ENCODE data around the gene VPS36.

VPS36 gene

DNA sequence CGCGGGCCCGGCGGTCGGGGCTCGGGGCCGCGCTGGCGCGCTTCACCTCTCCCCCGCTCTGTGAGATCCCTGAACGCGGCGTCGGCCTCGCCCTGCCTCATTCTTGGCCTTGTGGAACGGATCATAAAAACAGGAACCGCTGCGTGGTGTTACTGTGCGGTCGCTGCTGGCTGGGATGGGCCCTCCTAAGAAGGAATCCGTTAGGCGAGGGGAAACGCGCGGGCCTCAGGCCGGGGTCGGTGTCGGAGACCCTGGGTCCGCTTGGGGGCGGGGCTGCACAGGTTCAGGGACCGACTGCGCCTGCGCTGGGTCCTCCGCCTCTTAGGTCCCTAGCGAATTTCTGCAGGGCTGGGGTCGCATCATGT, 5.2 kb upstream of the VPS36 start:
- WGBS: under 1% methylated on average over 37 of the region's 37 CpGs

DNA sequence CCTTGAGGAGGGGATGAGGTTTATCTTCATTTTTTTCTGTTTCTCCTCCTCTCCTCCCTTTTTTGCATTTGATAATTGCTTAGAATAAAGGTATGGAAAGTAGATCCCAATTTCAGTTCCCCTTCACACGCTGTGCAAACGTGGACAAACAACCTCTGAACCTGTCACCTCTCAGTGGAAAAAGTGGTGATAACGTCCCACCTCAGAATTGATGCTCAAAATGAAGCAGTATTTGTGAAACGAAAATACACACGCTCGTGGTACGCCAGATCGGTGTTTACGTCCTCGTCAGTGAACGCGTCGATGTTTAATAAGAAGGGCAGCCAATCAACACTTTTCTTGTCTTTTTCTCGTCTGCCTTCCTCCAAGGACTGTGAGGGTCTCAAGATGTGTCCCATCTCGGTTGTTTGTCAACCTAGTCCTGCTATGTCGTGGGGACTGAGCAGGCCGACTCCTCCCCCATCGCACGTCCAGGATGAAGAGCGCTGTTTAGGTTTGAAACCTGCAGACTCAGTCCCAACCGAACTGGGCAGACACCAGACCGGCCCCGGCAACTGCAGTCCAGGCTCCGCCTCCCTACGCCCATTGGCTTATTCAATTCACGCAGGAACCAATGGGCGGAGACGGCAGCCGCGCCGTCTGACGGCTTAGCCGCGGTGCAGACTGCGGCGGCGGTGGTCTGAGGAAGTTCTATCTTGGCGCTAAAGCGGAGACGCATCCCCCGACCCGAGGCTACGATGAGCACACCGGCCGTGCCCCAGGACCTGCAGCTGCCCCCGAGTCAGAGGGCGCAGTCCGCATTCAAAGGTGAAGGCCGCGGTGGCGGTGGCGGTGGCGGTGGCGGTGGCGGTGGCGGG, 4.6 kb upstream of the VPS36 start, which contains the start of gene CKAP2:
CKAP2 (plus strand) TSS at position 659 of the 857 bp plus-strand sequence; CDS start at position 738, 79 bp downstream.
- Histone ChIP-seq H3K4me1 (ENCODE audit: insufficient read depth, low read length) (peaks cover 7% of the 10 kb centered on the region), H3K4me3 (ENCODE audit: low read length) (peak within 1 kb of the TSS; percentile 76), H3K36me3 (ENCODE audit: insufficient read depth, low read length) (peaks cover 34% of the 10 kb centered on the region), H3K9ac (ENCODE audit: low read depth, low read length) (peak within 1 kb of the TSS; percentile 92), H3K27ac (ENCODE audit: low read depth, low read length) (peak within 1 kb of the TSS; percentile 81), H3K27me3 (ENCODE audit: insufficient read depth, low read length) (no peaks in the 10 kb centered on the region), H3K9me3 (ENCODE audit: insufficient read depth, low read depth, low read length) (no peaks in the 10 kb centered on the region)
- WGBS: under 1% methylated on average over 56 of the region's 56 CpGs

More for the DNA sequence above, 5.2 kb upstream of the VPS36 start:
- Histone ChIP-seq H3K27me3 (ENCODE audit: insufficient read depth, low read length) (no peaks in the 10 kb centered on the region), H3K4me3 (ENCODE audit: low read length) (peak overlapping the region; percentile 76), H3K4me1 (ENCODE audit: insufficient read depth, low read length) (peaks cover 7% of the 10 kb centered on the region), H3K36me3 (ENCODE audit: insufficient read depth, low read length) (peaks cover 40% of the 10 kb centered on the region), H3K27ac (ENCODE audit: low read depth, low read length) (peak overlapping the region; percentile 81; the same call in 1 of the 2 replicates), H3K9ac (ENCODE audit: low read depth, low read length) (peak overlapping the region; percentile 92), H3K9me3 (ENCODE audit: insufficient read depth, low read depth, low read length) (no peaks in the 10 kb centered on the region)

DNA sequence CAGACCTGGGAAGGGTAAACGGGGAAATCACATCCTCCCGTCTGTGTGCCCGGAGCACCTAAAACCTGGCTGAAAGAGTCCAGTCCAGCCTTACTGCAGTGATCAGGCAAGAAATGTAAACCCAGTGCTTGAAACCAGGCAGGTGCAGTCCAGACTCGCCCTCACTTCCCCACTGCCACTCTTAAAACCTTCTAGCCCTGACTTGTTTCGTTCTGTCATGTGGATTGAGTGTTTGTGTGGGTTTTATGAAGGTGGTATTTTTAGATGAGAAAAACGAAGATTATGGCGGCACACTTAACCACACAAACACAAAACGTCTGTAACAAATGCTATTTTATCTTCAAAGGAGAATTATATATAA, 4.0 kb upstream of the VPS36 start:
- H3K36me3 ChIP-seq (ENCODE audit: insufficient read depth, low read length): peaks cover 28% of the 10 kb centered on the region
- H3K27me3 ChIP-seq (ENCODE audit: insufficient read depth, low read length): no peaks in the 10 kb centered on the region
- WGBS: 36% methylated on average over 4 of the region's 8 CpGs
- H3K27ac ChIP-seq (ENCODE audit: low read depth, low read length): no peak overlapping the region
- H3K4me1 ChIP-seq (ENCODE audit: insufficient read depth, low read length): peaks cover 9% of the 10 kb centered on the region
- no peaks in the 10 kb centered on the region for H3K9me3 ChIP-seq (ENCODE audit: insufficient read depth, low read depth, low read length)
- H3K4me3 ChIP-seq (ENCODE audit: low read length): peak overlapping the region; percentile 76
- peak overlapping the region; percentile 92; the same call in 1 of the 2 replicates for H3K9ac ChIP-seq (ENCODE audit: low read depth, low read length)

DNA sequence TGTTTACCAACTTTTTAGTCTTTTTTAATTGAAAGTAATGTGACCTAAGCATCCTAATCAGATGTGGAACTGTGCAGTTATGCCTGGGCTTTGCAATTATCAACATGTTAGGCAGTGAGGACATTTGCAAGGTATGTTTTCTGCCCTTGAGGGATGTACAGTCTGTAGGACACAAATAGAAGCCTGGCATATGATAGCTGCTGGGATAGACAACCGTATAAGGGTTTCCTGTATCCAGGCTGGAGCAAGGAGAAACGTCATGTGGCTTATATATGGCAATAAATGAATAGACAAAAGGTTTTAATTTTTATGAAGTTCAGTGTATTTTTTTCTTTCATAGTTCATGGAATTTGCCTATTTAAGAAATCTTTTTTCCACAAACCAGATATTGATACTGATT, 2.0 kb upstream of the VPS36 start:
- Histone ChIP-seq H3K4me3 (ENCODE audit: low read length) (no peak overlapping the region), H3K36me3 (ENCODE audit: insufficient read depth, low read length) (peaks cover 13% of the 10 kb centered on the region), H3K9me3 (ENCODE audit: insufficient read depth, low read depth, low read length) (no peaks in the 10 kb centered on the region), H3K27ac (ENCODE audit: low read depth, low read length) (no peak overlapping the region), H3K27me3 (ENCODE audit: insufficient read depth, low read length) (no peaks in the 10 kb centered on the region), H3K9ac (ENCODE audit: low read depth, low read length) (no peak overlapping the region), H3K4me1 (ENCODE audit: insufficient read depth, low read length) (peaks cover 23% of the 10 kb centered on the region)
- whole genome bisulfite sequencing: 90% methylated on average over 2 of the region's 2 CpGs

DNA sequence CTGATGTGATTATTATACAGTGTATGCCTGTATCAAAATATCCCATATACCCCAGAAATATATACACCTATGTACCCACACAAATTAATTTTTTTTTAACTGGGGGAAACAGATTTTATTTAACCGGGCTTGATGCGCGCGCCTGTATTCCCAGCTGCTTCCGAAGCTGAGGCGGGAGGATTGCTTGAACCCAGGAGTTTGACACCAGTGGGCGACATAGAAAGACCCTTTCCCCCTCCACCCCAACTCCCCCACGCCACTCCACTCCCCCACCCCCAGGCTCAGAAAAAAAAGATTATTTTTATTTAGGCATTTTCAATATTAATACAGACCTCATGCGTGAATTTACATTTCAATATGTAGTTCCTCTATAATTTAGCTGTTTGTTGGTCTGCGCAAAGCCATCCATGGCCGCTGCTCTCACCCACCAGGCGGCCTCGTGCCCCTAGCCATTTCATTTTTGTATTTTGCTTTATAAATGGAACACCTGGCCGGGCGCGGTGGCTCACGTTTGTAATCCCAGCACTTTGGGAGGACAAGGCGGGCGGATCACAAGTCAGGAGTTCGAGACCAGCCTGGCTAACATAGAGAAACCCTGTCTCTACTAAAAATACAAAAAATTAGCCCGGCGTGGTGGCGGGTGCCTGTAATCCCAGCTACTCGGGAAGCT, 836 bp upstream of the VPS36 start:
- Histone ChIP-seq H3K9me3 (ENCODE audit: insufficient read depth, low read depth, low read length) (no peaks in the 10 kb centered on the region), H3K36me3 (ENCODE audit: insufficient read depth, low read length) (peaks cover 4% of the 10 kb centered on the region; the same call in 1 of the 2 replicates), H3K27ac (ENCODE audit: low read depth, low read length) (no peak overlapping the region), H3K4me3 (ENCODE audit: low read length) (peak overlapping the region; percentile 91; the same call in 1 of the 2 replicates), H3K27me3 (ENCODE audit: insufficient read depth, low read length) (no peaks in the 10 kb centered on the region), H3K4me1 (ENCODE audit: insufficient read depth, low read length) (peaks cover 18% of the 10 kb centered on the region), H3K9ac (ENCODE audit: low read depth, low read length) (no peak overlapping the region)
- 96% methylated on average over 23 of the region's 24 CpGs for WGBS

DNA sequence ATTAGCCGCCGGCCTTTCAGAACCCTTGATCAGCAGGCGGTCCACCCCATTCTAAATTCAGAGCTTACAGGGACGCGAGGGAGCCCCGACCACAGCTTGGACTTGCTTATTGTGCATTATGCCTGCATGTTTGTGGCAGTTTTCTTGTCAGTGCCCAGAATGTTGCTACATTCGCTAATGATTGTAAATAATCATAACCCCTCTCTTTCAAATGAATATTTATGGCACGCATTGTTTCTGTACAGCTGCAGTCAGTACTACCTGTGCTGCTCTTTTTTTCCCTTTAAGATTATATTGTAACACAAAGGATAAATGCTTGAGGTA, 321 bp upstream of the VPS36 start:
- no peaks in the 10 kb centered on the region for H3K9me3 ChIP-seq (ENCODE audit: insufficient read depth, low read depth, low read length)
- no peak overlapping the region; the same call in 1 of the 2 replicates for H3K9ac ChIP-seq (ENCODE audit: low read depth, low read length)
- H3K27me3 ChIP-seq (ENCODE audit: insufficient read depth, low read length): no peaks in the 10 kb centered on the region
- H3K27ac ChIP-seq (ENCODE audit: low read depth, low read length): no peak overlapping the region
- WGBS: 13% methylated on average over 8 of the region's 8 CpGs
- H3K4me3 ChIP-seq (ENCODE audit: low read length): peak overlapping the region; percentile 91
- H3K4me1 ChIP-seq (ENCODE audit: insufficient read depth, low read length): peaks cover 15% of the 10 kb centered on the region
- H3K36me3 ChIP-seq (ENCODE audit: insufficient read depth, low read length): peaks cover 6% of the 10 kb centered on the region; the same call in 1 of the 2 replicates

DNA sequence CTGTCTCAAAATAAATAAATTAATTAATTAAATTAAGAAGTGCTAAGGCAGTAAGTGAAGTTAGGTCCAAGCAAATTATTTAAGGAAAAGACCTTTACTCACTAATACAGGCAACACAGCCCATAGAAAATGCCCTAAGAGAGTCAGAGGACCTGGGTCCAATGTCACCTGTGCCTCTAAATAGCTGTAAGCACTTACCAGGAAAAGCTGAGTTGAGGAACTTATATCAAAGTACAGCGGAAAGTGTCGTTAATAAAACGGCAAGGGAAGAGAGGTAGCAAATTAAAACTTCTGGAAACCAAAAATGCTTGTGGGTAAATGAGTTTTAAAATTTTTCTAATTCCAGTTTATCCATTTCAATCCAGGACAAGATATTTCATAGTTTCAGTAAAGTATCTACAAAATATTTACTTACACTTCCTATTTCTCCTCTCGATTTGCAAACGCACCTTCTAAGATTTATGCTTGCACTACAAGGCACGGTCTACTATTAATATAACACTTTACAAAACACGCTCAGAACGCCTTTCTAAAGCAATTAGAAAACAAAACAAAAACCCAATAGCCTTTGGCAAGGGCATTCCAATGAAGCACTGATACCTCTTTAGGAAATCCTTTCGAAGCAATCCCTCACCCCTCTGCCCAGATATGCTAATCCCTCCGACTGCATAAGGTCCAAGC, 963 bp downstream of the VPS36 start:
- WGBS: 11% methylated on average over 10 of the region's 10 CpGs
- H3K4me1 ChIP-seq (ENCODE audit: insufficient read depth, low read length): peaks cover 15% of the 10 kb centered on the region
- no peaks in the 10 kb centered on the region for H3K9me3 ChIP-seq (ENCODE audit: insufficient read depth, low read depth, low read length)
- peak overlapping the region; percentile 80; the same call in 1 of the 2 replicates for H3K27ac ChIP-seq (ENCODE audit: low read depth, low read length)
- no peaks in the 10 kb centered on the region for H3K27me3 ChIP-seq (ENCODE audit: insufficient read depth, low read length)
- H3K4me3 ChIP-seq (ENCODE audit: low read length): peak overlapping the region; percentile 91
- peaks cover 13% of the 10 kb centered on the region; the same call in 1 of the 2 replicates for H3K36me3 ChIP-seq (ENCODE audit: insufficient read depth, low read length)
- H3K9ac ChIP-seq (ENCODE audit: low read depth, low read length): peak overlapping the region; percentile 94

DNA sequence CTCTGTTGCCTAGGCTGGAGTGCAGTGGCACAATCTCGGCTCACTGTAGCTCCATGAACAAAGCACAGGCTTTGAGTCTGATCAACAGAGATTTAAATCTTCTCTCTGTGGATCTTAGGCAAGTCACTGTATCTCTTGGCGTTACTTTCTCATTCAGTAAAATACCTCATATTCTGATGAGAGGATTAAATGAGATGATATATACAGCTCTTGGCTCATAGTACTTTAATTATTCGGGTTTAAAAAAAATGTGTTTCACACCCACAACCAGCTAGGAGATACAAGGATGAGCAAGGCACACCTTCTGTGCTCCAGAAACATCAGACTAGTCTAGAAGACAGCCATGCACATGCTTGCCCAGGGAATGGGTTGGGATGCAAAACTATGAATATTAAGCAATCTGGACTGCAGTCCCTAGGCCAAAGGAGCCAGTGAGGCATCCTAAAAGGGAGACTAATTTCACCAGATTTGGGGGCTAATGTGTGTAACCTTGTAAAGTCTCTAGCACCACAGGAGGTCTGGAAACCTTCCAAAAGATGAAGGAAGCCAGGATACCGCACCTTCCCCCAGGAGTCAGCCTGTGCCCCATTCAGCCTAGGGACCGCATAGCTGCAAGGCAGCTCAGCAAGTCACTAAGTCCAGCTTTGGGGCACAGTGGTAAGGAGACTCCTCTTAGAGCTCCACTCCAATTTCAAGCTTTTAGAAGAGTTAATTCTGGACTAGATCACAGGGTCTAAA, 2.5 kb downstream of the VPS36 start:
- Histone ChIP-seq H3K9ac (ENCODE audit: low read depth, low read length) (no peak overlapping the region), H3K27me3 (ENCODE audit: insufficient read depth, low read length) (no peaks in the 10 kb centered on the region), H3K9me3 (ENCODE audit: insufficient read depth, low read depth, low read length) (no peaks in the 10 kb centered on the region), H3K4me3 (ENCODE audit: low read length) (no peak overlapping the region), H3K36me3 (ENCODE audit: insufficient read depth, low read length) (peaks cover 13% of the 10 kb centered on the region; the same call in 1 of the 2 replicates), H3K4me1 (ENCODE audit: insufficient read depth, low read length) (peaks cover 15% of the 10 kb centered on the region), H3K27ac (ENCODE audit: low read depth, low read length) (no peak overlapping the region)
- WGBS: 91% methylated on average over 4 of the region's 5 CpGs

DNA sequence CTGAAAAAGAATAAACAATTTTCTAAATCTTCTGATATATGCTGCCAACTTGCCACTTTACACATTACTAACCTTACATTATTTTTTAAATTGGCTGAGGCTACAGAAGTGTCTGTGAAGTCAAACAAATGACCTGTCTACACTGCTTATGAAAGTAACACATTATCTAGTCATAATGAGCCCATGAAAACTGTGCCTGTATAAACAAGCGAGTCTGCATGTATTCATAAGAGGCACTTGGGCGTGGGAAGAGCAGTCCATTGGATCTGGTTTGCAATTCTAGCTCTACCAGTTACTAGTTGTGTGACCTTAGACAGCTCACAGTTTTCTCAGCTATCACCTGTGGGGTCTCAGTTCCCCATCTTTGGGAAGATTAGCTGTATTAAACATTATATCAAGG, 3.1 kb downstream of the VPS36 start:
- H3K4me3 ChIP-seq (ENCODE audit: low read length): no peak overlapping the region
- no peak overlapping the region for H3K27ac ChIP-seq (ENCODE audit: low read depth, low read length)
- no peaks in the 10 kb centered on the region for H3K9me3 ChIP-seq (ENCODE audit: insufficient read depth, low read depth, low read length)
- no peaks in the 10 kb centered on the region for H3K27me3 ChIP-seq (ENCODE audit: insufficient read depth, low read length)
- no peak overlapping the region for H3K9ac ChIP-seq (ENCODE audit: low read depth, low read length)
- WGBS: 92% methylated on average over 2 of the region's 2 CpGs
- peaks cover 15% of the 10 kb centered on the region; the same call in 1 of the 2 replicates for H3K36me3 ChIP-seq (ENCODE audit: insufficient read depth, low read length)
- peaks cover 15% of the 10 kb centered on the region for H3K4me1 ChIP-seq (ENCODE audit: insufficient read depth, low read length)

DNA sequence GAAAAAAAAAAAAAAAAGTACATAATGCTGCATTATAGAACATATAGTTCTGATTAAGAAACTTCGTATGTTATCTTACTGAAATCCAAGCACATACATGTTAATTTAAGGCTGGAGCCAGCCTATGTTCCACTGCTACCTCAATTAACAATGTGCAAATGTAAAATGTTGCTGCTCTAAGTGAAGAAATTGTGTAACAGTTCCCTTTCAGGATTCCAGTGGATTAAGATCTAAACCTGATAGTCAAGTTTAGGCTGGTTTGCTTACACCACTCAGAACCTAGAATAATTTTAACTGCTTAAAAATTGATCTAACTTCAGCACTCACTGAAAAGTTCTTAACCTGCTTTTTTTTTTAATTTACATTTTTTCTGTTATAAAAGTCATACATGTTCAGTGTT, 4.2 kb downstream of the VPS36 start:
- WGBS: 100% methylated on average over 1 of the region's 1 CpG
- peaks cover 15% of the 10 kb centered on the region for H3K4me1 ChIP-seq (ENCODE audit: insufficient read depth, low read length)
- H3K4me3 ChIP-seq (ENCODE audit: low read length): no peak overlapping the region
- H3K9ac ChIP-seq (ENCODE audit: low read depth, low read length): no peak overlapping the region
- H3K27me3 ChIP-seq (ENCODE audit: insufficient read depth, low read length): no peaks in the 10 kb centered on the region
- no peak overlapping the region for H3K27ac ChIP-seq (ENCODE audit: low read depth, low read length)
- no peaks in the 10 kb centered on the region for H3K9me3 ChIP-seq (ENCODE audit: insufficient read depth, low read depth, low read length)
- H3K36me3 ChIP-seq (ENCODE audit: insufficient read depth, low read length): peaks cover 24% of the 10 kb centered on the region

Measured in HUES64 (cell line).